Ishikawa (cell line): ENCODE results near the gene ABHD2.

Source experiments
- CEBPB ChIP-seq: IDR thresholded peaks from 2 replicates; pipeline ENCODE4 v1.6.1; 2012
- CREB1 ChIP-seq: IDR thresholded peaks from 2 replicates; pipeline ENCODE4 v1.6.1; 2012; ENCODE audit warnings: low read depth
- EGR1 ChIP-seq: IDR thresholded peaks from 2 replicates; pipeline ENCODE4 v1.6.1; 2012
- EP300 ChIP-seq: IDR thresholded peaks from 2 replicates; pipeline ENCODE4 v1.6.1; 2012; ENCODE audit warnings: borderline replicate concordance
- FOXM1 ChIP-seq: IDR thresholded peaks from 2 replicates; pipeline ENCODE4 v1.6.1; 2012; ENCODE audit warnings: low read depth, borderline replicate concordance
- NFIC ChIP-seq: IDR thresholded peaks from 2 replicates; pipeline ENCODE4 v1.6.1; 2012
- RAD21 ChIP-seq: IDR thresholded peaks from 2 replicates; pipeline ENCODE4 v1.6.1; 2012; ENCODE audit warnings: low read depth
- TAF1 ChIP-seq: IDR thresholded peaks from 2 replicates; pipeline ENCODE4 v1.6.1; 2012; ENCODE audit warnings: low read depth, mild to moderate bottlenecking
- TCF12 ChIP-seq: IDR thresholded peaks from 2 replicates; pipeline ENCODE4 v1.6.1; 2012; ENCODE audit warnings: low read depth
- TEAD4 ChIP-seq: IDR thresholded peaks from 2 replicates; pipeline ENCODE4 v1.6.1; 2012
- YY1 ChIP-seq: IDR thresholded peaks from 2 replicates; pipeline ENCODE4 v1.6.1; 2012; ENCODE audit warnings: low read depth
- ZBTB7A ChIP-seq: IDR thresholded peaks from 2 replicates; pipeline ENCODE4 v1.6.1; 2012; ENCODE audit warnings: low read depth
- TF ChIP-seq, protein P1 (sequence below): IDR thresholded peaks from 2 replicates; pipeline ENCODE4 v1.6.1; 2012
- TF ChIP-seq, protein P2 (sequence below): IDR thresholded peaks from 2 replicates; pipeline ENCODE4 v1.6.1; 2012; ENCODE audit warnings: low read depth, mild to moderate bottlenecking
- TF ChIP-seq, protein P3 (sequence below): IDR thresholded peaks from 2 replicates; pipeline ENCODE4 v1.6.1; 2012

ABHD2 gene

DNA sequence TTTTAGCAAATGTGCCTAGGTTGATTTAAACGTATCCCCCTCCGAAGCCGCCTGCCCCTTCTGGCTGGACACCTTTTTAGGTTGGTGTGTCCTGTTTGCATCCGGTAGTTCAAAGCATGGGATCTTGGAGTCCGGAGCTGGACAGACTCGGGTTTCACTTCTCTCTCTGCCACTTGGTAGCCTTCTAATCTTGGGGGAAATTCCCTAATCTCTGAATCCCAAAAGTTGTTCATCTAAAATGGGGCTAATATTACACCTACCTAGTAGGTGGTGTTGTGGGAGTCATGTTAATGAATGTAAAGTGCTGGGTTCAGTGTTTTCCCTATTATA is 156.3 kb downstream of the ABHD2 start:
- TF ChIP-seq EGR1 (no peak), TCF12 (no peak), NFIC (no peak), TEAD4 (no peak), RAD21 (no peak), TAF1 (no peak), EP300 (no peak), CREB1 (no peak), CEBPB (no peak), ZBTB7A (no peak), FOXM1 (no peak), YY1 (no peak)
- TF ChIP-seq, protein P1, sequence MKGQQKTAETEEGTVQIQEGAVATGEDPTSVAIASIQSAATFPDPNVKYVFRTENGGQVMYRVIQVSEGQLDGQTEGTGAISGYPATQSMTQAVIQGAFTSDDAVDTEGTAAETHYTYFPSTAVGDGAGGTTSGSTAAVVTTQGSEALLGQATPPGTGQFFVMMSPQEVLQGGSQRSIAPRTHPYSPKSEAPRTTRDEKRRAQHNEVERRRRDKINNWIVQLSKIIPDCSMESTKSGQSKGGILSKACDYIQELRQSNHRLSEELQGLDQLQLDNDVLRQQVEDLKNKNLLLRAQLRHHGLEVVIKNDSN = no peak
- TF ChIP-seq, protein P2, sequence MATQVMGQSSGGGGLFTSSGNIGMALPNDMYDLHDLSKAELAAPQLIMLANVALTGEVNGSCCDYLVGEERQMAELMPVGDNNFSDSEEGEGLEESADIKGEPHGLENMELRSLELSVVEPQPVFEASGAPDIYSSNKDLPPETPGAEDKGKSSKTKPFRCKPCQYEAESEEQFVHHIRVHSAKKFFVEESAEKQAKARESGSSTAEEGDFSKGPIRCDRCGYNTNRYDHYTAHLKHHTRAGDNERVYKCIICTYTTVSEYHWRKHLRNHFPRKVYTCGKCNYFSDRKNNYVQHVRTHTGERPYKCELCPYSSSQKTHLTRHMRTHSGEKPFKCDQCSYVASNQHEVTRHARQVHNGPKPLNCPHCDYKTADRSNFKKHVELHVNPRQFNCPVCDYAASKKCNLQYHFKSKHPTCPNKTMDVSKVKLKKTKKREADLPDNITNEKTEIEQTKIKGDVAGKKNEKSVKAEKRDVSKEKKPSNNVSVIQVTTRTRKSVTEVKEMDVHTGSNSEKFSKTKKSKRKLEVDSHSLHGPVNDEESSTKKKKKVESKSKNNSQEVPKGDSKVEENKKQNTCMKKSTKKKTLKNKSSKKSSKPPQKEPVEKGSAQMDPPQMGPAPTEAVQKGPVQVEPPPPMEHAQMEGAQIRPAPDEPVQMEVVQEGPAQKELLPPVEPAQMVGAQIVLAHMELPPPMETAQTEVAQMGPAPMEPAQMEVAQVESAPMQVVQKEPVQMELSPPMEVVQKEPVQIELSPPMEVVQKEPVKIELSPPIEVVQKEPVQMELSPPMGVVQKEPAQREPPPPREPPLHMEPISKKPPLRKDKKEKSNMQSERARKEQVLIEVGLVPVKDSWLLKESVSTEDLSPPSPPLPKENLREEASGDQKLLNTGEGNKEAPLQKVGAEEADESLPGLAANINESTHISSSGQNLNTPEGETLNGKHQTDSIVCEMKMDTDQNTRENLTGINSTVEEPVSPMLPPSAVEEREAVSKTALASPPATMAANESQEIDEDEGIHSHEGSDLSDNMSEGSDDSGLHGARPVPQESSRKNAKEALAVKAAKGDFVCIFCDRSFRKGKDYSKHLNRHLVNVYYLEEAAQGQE = no peak
- TF ChIP-seq, protein P3, sequence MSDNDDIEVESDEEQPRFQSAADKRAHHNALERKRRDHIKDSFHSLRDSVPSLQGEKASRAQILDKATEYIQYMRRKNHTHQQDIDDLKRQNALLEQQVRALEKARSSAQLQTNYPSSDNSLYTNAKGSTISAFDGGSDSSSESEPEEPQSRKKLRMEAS = no peak

DNA sequence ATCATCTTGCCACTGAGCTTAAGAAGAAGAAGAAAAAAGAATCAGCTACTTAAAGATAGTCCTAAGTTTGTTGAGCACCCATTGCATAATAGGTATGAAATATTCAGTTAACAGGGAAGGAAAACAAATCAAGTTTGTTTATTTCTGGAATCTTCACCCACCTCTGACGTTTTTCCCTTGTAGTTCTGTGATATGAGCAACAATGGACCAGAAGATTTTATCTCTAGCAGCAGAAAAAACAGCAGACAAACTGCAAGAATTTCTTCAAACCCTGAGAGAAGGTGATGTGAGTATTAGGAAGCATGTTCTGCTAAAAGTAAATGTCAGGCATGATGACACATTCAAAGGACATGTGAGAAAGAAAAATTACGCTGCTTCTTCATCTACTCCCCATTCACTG is 159.2 kb downstream of the ABHD2 start:
- TF ChIP-seq EP300 (no peak), NFIC (no peak), TCF12 (no peak), TAF1 (no peak), RAD21 (no peak), TEAD4 (no peak), EGR1 (no peak), YY1 (no peak), CEBPB (no peak), FOXM1 (no peak), CREB1 (no peak), ZBTB7A (no peak)
- TF ChIP-seq, protein P2 = no peak
- TF ChIP-seq, protein P3 = no peak
- TF ChIP-seq, protein P1 = no peak

DNA sequence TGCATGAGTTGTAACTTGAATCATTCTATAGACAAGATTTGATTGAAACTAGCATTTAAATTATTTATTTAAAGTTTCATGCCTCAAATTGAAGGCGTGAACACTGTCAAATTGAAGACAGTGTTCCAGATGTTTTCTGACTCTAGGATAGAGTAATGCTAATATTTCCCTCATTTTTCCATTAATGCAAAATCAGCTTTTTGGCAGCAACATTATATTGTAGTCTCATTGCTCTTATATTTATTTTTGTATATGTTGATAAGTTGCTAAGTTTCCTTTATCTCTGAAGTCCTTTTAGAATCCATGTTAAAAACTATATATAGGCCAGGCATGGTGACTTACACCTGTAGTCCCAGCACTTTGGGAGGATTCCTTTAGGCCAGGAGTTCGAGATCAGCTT is 160.3 kb downstream of the ABHD2 start:
- no peak for TF ChIP-seq NFIC
- no peak for TF ChIP-seq CREB1
- TF ChIP-seq, protein P1 = no peak
- TF ChIP-seq, protein P2 = no peak
- TF ChIP-seq CEBPB = no peak
- TF ChIP-seq EP300 = no peak
- no peak for TF ChIP-seq TAF1
- no peak for TF ChIP-seq ZBTB7A
- no peak for TF ChIP-seq FOXM1
- TF ChIP-seq, protein P3 = no peak
- TF ChIP-seq RAD21 = no peak
- no peak for TF ChIP-seq TCF12
- TF ChIP-seq YY1 = no peak
- TF ChIP-seq TEAD4 = no peak
- no peak for TF ChIP-seq EGR1
